ENCODE measurements around the gene RGS7.

GRCh38 chr1:240993004-240993403 lies 364.0 kb downstream of the RGS7 start:
- TF ChIP-seq CTCF (IDR thresholded peaks at IDR 0.05) = no peak
- TF ChIP-seq TCF7L2 (IDR thresholded peaks at IDR 0.05; ENCODE audit: low read depth, low read length) = no peak
- TF ChIP-seq POLR2AphosphoS5 (IDR thresholded peaks at IDR 0.05; ENCODE audit: low read depth, low read length) = no peak
- TF ChIP-seq REST (IDR thresholded peaks at IDR 0.05; ENCODE audit: insufficient read depth in 1 of 2, low read depth in 2 of 2, low read length in 1 of 2) = no peak
